ENCODE results near the gene RFPL2.
"Not testable (repeated sequence)": the region's sequence is repeated elsewhere in the genome, so short reads cannot be mapped to it uniquely, and the experiment has no call there.

Gene RFPL2

GRCh38 chr22:32164075-32164860 is 40.6 kb downstream of the RFPL2 start:
- DNase-seq (ENCODE audit: low spot score), result no peak

GRCh38 chr22:32160411-32160810 is 44.5 kb downstream of the RFPL2 start:
- DNase-seq (ENCODE audit: low spot score), result not testable (repeated sequence)

GRCh38 chr22:32158712-32159533 is 46.0 kb downstream of the RFPL2 start, which contains the start of gene C22orf42:
Gene C22orf42, minus strand, starts transcription at chr22:32159303. Its CDS starts 88 bp downstream, at chr22:32159215.
- DNase-seq (ENCODE audit: low spot score), result no peak

DNA sequence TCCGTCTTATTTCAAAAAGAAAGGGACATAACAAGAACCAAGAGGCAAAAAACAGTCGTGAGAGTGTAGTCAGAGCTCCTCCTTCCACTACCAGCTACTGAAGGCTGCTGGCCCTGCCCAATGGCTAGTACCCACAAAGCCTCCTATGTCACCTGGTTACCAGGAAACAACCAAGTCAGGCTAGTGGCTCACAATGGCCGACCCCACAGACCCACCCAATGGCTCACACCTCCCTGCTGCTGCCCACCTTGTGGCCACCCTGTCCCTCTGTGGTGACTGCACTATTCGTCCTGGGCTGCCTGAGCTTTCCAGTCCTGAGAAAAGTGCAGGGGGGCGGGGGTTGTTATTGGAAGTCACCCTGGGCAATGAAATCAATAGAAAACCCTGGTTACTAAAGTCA is 47.2 kb downstream of the RFPL2 start:
- not testable (repeated sequence) for DNase-seq (ENCODE audit: low spot score)

GRCh38 chr22:32154727-32155126 is 50.1 kb downstream of the RFPL2 start:
- not testable (repeated sequence) for DNase-seq (ENCODE audit: low spot score)

DNA sequence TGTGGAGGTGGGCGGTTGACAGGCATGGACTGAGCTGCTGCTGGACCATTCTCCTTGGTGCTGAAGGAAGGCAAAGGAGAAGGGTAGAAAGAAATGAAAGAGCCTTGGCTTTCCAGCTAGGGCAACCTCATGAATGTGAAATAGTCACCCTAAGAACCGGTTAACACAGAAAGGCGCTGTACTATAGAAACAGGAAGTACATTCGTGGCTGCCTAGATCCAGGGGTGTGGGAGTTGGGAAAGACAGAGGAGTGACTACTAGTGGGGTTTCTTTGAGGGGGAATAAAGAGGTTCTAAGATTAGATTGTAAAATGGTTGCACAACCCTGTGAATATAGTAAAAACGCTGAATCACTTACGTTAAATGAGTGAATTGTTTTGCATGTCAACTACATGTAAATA is 53.2 kb downstream of the RFPL2 start:
- not testable (repeated sequence) for DNase-seq (ENCODE audit: low spot score)

DNA sequence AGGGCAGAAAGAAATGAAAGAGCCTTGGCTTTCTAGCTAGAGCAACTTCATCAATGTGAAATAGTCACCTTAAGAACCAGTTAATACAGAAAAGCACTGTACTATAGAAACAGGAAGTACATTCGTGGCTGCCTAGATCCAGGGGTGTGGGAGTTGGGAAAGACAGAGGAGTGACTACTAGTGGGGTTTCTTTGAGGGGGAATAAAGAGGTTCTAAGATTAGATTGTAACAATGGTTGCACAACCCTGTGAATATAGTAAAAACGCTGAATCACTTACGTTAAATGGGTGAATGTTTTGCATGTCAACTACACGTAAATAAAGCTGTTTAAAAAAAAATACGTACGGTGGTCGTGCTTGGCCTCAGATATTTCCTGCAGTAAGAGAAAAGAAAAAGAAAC is 54.2 kb downstream of the RFPL2 start:
- DNase-seq (ENCODE audit: low spot score), result not testable (repeated sequence)

GRCh38 chr22:32148372-32148771 is 56.5 kb downstream of the RFPL2 start:
- DNase-seq (ENCODE audit: low spot score), result not testable (repeated sequence)

DNA sequence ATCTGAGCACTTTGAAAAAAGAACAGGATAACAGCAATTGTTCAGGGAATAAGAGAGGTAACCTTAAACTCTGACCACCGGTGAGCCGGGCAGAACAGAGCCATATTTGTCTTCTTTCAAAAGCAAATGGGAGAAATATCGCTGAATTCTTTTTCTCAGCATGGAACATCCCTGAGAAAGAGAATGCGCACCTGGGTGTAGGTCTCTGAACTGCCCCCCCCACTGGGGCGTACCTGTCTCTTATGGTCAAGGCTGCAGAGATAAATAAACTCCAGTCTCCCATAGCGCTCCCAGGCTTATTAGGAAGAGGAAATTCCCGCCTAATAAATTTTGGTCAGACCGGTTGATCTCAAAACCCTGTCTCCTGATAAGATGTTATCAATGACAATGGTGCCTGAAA is 57.7 kb downstream of the RFPL2 start:
- not testable (repeated sequence) for DNase-seq (ENCODE audit: low spot score)

DNA sequence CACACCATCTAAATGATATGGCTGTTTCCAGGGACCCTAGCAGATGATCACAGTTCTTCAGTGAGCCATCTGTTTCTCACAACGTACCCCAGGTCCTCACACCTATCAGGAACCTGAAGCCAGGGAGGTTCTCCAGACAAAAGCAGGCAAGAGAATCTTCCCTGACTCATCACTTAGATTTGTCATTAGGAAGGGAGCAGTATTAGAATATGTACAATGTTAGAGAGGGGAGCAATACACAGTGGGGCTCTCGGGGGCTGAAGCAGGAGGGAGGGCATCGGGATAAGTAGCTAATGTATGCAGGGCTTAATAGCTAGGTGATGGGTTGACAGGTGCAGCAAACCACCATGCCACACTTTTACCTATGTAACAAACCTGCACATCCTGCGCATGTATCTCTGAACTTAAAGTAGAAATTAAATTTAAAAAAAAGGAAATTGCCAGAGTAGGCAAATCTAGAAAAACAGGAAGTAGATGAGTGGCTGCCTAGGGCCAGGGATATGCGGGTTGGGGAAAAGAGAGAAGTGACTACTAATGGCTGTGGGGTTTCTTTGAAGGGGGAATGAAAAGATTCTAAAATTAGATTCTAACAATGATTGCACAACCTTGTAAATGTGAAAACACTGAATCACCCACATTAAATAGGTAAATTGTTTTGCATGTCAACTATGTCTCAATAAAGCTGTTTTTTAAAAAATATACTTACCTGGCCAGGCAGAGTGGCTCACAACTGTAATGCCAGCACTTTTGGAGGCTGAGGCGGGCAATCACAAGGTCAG is 60.2 kb downstream of the RFPL2 start:
- DNase-seq (ENCODE audit: low spot score), result no peak

GRCh38 chr22:32142600-32142999 is 62.3 kb downstream of the RFPL2 start:
- no peak for DNase-seq (ENCODE audit: low spot score)

GRCh38 chr22:32140688-32141087 is 64.2 kb downstream of the RFPL2 start:
- not testable (repeated sequence) for DNase-seq (ENCODE audit: low spot score)

Data from HuH-7 (cell line).